Inflammatory macrophage (primary cell): ENCODE data around the gene HNRNPLL.
A peak's percentile ranks its signal among the peaks of the same experiment; 100 is the strongest.
"Not testable (repeated sequence)": the region's sequence is repeated elsewhere in the genome, so short reads cannot be mapped to it uniquely, and the experiment has no call there.

Experiments used
- DNase-seq, 2 donors: peaks; one replicate each; pipeline ENCODE4 v3.0.0-alpha.2; 2020 to 2022
- total RNA-seq, 18 experiments: gene quantifications; one replicate each; lab custom pipeline; 2026; ENCODE audit warnings: mixed read lengths in 6 of 18, inconsistent platforms in 2 of 18; lab: John Stamatoyannopoulos, UW

HNRNPLL gene
- total RNA-seq = 32.2 to 112 (median 79.5) reads per million in 18 experiments

GRCh38 chr2:38602732-38603401 lies at the start of gene HNRNPLL:
TSS of gene HNRNPLL (minus strand) at chr2:38602928. CDS start at chr2:38602626, 302 bp downstream.
- DNase-seq = peak; percentile 99

DNA sequence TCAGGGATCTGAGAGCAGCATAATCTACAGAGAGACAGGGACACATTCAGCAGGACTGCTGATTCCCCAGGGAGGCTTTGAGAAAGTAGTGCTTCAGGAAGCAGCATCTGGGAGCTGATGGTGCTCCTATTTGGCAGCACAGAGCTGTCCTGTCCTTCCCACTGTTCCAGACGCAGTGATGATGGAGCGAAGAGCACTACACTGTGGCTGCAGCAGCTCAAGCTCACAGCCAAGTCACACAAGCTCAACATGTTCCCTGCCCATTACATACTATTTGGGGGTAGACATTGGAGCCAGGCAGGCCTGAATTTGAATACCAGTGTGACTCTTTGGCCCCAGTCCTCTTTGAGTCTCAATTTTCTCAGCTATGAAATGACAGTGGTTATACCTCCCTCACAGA lies 48.0 kb upstream of the HNRNPLL start:
- DNase-seq = no peak

DNA sequence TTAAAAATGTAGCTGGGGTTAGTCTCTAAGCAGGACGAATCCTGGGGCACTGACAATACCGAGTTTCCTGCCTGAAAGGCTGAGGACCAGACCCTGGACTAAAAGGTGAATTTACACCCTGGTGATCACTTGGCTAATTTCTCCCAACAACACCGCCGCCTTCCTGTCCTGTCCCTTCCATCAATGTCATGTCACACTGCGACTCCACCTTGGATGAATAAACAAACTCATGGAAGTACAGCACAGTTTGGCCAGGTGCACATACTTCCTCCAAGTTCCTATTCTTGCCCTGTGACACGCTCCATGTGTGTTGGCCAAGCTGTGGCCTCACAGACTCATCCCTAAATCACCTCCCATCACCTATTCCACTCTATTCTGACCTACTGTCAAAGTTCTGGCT lies 47.3 kb upstream of the HNRNPLL start:
- DNase-seq = no peak

DNA sequence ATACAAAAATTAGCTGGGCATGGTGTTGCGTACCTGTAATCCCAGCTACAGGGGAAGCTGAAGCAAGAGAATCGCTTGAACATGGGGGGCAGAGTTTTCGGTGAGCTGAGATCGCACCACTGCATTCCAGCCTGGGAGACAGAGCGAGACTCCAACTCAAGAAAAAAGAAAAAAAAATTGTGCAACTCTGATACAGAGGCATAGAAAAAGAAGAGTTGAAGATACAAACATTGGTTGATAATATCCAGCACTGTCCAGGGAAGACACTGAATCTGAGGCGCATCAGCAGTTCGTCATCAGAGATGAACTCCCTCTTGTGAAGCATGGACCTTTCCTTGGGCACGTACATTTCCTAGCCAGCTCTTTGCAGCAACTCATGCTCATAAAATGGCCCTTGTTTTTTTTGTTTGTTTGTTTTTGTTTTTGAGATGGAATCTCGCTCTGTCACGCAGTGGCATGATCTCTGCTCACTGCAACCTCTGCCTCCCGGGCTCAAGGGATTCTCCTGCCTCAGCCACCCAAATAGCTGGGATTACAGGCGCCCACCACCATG lies 46.5 kb upstream of the HNRNPLL start:
- no peak for DNase-seq

- peak; percentile 50 to 54 for DNase-seq
Observed at GRCh38 chr2:38648107-38648761, 45.5 kb upstream of the HNRNPLL start.

- DNase-seq = not testable (repeated sequence)
Observed at GRCh38 chr2:38643683-38644511, 41.2 kb upstream of the HNRNPLL start.

DNA sequence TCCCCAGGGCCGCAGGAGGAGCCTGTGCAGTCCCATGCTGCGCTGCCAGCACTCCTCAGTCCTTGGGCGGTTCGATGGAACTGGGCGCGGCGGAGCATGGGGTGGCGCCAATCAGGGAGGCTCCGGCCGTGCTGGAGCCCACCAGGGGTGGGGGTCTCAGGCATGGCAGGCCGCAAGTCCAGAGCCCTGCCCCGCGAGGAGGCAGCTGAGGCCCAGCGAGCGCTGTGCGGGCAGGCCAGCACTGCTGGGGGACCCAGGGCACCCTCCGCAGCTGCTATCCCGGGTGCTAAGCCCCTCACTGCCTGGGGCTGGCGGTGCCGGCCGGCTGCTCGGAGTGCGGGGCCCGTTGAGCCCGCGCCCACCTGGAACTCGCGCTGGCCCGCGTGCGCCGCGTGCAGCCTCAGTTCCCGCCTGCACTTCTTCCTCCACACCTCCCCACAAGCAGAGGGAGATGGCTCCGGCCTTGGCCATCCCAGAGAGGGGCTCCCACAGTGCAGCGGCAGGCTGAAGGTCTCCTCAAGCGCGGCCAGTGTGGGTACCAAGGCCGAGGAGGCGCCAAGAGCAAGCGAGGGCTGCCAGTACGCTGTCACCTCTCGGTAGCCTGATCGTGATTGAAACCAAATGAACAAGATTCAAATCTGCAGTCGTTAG lies 40.4 kb upstream of the HNRNPLL start:
- no peak for DNase-seq

- DNase-seq = not testable (repeated sequence)
Observed at GRCh38 chr2:38642373-38643017, 39.8 kb upstream of the HNRNPLL start.

- DNase-seq = no peak
Observed at GRCh38 chr2:38636069-38636468, 33.3 kb upstream of the HNRNPLL start.

DNA sequence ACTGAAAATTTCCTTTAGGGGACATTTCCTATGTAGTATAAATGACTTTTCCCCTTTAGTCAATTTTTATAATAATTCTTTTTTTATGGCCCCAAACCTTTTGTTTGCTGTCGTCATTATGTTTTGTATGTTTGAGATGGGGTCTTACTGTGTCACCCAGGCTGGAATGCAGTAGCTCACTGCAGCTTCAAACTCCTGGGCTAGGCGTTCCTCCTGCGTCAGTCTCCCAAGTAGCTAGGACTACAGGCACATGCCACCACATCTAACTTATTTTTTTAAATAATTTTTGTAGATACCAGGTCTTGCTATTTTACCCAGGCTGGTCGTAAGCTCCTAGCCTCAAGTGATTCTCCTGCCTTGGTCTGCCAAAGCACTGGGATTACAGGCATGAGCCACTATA lies 32.4 kb upstream of the HNRNPLL start:
- no peak for DNase-seq

- DNase-seq = peak; percentile 83 to 86
Observed at GRCh38 chr2:38634684-38635083, 32.0 kb upstream of the HNRNPLL start.

DNA sequence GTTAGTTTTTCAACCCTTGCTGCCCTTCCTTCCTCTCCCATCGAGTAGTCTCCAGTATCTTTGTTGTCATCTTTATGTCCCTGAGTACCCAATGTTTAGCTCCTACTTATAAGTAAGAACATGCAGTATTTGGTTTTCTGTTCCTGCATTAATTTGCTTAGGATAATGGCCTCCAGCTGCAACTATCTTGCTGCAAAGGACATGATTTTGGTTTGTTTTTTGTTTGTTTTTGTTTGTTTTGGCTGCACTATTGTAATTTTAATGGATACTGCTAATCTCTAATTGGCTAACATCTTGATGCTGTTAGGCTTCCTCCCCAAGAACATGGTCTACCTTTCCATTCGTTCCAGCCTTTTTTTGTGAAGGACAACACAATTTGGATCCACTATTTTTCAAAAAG lies 31.2 kb upstream of the HNRNPLL start:
- DNase-seq = no peak

DNA sequence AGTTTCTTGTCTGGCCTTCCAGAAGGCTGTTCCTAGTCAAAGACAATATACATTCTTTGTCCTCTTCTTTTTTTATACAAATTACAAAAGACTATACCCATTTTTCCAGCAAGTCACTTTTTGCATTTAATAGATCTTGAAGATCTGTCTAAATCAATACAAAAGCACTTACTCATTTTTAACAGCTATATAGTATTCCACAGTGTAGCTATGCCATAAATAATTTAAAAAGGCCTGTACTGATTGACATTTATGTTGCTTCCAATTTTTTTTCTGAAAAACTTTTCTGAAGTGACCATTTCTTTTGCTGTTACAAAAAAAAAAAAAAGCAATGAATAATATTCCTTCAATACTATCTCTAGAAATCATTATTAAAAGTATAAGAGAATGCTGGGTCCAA lies 30.3 kb upstream of the HNRNPLL start:
- DNase-seq = no peak

GRCh38 chr2:38631976-38632375 lies 29.2 kb upstream of the HNRNPLL start:
- no peak for DNase-seq

- DNase-seq = no peak
Observed at GRCh38 chr2:38629684-38630083, 27.0 kb upstream of the HNRNPLL start.

DNA sequence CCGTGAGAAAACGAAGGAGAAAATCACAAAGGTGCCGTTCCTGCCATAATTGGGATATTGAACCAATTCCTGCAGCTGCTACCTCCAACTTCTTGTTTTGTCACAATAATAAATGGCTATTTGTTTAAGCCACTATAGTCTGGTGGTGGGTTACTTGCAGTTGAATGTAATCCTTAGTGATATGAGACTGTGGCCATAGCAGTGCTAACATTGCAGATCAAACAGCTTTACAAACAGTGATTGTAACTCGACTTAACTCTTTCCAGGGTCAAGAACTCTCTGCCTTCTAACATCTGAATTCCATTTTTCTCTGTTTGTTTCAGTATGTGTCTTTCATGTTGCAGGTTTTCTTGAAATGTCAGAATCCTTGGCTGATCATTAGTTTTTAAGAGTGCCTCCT lies 24.7 kb upstream of the HNRNPLL start:
- DNase-seq = no peak

DNA sequence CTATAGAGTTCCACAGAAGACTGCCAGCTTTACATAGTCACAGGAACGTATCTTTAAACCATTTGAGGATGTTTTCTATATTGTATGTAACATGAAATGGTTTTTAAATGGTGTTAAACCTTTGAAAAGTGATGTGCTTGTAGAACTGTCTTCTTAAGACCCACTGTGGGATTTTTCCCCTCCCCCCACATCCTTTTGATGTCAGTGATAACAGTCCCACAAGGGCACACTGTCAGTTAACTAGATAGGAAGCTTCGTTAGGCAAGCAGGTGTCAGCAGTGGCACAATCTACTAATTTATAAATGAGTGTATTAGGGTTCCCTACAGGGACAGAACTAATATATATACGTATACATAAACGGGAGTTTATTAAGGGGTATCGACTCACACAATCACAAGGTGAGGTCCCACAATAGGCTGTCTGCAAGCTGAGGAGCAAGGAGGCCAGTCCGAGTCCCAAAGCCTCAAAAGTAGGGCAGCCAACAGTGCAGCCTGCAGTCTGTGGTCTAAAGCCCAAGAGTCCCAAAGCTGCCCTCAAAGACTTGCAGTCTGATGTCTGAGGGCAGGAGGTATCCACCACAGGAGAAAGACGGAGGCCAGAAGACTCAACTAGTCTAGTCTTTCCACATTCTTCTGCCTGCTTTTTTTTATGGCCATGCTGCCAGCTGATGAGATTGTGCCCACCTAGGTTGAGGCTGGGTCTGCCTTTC lies 23.8 kb upstream of the HNRNPLL start:
- DNase-seq = no peak

GRCh38 chr2:38622210-38622609 lies 19.5 kb upstream of the HNRNPLL start:
- peak; percentile 78 to 86 for DNase-seq

DNA sequence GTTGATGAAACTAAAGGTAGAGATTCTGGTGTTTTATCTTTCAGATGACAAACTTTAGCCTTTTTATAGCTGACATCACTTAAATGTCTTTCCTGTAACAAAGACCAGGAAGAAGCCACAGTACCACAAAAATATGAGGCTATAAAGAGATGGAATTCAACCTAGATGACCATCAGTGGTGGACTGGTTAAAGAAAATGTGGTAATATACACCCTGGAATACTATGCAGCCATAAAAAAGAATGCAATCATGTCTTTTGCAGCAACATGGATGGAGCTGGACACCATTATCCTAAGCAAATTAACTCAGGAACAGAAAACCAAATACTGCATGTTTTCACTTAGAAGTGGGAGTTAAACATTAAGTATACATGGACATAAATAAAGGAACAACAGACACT lies 18.3 kb upstream of the HNRNPLL start:
- no peak for DNase-seq

GRCh38 chr2:38620282-38620977 lies 17.7 kb upstream of the HNRNPLL start:
- no peak for DNase-seq
